ENCODE results near the gene TACC2.
A peak's percentile ranks its signal among the peaks of the same experiment; 100 is the strongest.

Gene TACC2

DNA sequence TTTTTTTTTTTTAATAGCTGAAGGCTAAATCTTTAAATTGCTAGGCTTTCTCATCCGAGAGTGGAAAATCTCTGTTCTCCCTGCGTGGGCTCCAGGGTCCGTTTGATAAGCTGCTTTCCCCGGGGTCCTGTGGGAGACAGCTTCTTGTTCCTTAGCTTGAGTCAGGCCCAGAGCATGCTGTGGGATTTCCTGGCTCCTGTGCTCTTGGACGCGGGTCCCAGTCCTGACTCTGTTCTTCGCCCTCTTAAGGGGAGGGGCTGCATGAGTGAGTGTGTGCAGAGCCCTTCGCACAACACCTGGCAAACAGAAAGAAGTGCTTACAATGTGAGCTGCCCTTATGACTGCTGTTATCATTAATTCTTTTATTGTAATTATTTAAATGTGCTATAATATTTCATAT lies 133.5 kb downstream of the TACC2 start:
- H3K4me3 ChIP-seq (ENCODE audit: low read length) = no peak overlapping the region
- TF ChIP-seq, protein P1, sequence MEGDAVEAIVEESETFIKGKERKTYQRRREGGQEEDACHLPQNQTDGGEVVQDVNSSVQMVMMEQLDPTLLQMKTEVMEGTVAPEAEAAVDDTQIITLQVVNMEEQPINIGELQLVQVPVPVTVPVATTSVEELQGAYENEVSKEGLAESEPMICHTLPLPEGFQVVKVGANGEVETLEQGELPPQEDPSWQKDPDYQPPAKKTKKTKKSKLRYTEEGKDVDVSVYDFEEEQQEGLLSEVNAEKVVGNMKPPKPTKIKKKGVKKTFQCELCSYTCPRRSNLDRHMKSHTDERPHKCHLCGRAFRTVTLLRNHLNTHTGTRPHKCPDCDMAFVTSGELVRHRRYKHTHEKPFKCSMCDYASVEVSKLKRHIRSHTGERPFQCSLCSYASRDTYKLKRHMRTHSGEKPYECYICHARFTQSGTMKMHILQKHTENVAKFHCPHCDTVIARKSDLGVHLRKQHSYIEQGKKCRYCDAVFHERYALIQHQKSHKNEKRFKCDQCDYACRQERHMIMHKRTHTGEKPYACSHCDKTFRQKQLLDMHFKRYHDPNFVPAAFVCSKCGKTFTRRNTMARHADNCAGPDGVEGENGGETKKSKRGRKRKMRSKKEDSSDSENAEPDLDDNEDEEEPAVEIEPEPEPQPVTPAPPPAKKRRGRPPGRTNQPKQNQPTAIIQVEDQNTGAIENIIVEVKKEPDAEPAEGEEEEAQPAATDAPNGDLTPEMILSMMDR (conservative IDR thresholded peaks at IDR 0.05; ENCODE audit: low read length) = no peak
- DNase-seq (ENCODE audit: low read depth) = no peak

DNA sequence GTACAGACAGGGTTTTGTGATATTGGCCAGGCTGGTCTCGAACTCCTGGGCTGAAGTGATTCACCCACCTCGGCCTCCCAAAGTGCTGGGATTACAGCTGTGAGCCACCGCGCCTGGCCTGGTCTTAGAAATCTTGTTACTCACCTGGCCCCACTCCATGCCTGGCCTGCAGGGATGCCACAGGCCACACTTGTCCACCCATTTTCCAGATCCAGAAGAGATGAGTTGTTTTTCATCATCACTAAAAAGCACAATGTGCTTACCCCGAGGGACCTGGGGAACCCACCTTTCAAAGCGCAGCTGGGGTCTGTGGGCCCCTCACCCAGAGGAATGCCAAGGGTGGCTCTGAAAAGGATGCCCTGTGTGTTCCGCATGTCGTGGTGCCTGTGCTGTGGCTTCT lies 134.2 kb downstream of the TACC2 start:
- TF ChIP-seq, protein P1 (conservative IDR thresholded peaks at IDR 0.05; ENCODE audit: low read length) = no peak
- DNase-seq (ENCODE audit: low read depth) = no peak
- no peak overlapping the region for H3K4me3 ChIP-seq (ENCODE audit: low read length)

DNA sequence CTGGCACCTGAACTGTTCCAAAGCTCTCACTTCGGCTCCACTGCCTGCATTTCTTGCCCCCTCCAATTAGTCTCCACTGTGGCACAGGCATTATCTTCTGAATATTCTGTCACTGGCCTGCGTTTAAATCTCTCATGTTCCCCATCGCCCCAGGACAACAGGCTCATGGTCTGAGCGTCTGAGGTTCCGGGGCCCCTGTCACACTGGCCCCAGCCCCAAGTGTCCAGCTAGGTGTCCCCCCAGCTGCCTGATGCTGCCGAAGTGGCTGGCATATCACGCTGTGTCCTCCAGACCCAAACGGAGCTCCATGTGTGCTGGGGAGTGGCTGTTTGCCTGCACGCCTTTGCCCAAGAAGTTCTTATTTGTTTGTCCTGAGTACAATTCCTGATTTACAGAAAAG lies 135.4 kb downstream of the TACC2 start:
- TF ChIP-seq, protein P1 (conservative IDR thresholded peaks at IDR 0.05; ENCODE audit: low read length) = no peak
- no peak overlapping the region for H3K4me3 ChIP-seq (ENCODE audit: low read length)
- DNase-seq (ENCODE audit: low read depth) = no peak

DNA sequence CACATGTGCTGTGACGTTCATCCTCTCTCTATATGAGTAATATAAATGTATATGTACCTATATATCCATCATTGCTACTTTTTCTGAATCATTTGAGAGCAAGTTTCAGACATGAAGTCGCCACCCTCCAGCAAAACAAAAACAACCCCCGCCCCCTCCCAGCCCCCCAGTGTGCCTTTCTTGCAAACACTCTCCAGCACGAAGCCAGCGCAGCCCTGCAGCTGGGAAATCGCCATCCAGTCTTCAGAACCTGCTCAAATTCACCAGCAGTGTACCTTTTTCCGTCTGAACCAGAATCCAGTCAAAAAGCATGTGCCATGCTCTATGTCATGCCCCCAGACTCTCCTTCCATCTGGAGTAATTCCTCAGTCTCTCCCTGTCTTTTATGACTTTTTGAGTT lies 135.8 kb downstream of the TACC2 start:
- DNase-seq (ENCODE audit: low read depth) = no peak
- TF ChIP-seq, protein P1 (conservative IDR thresholded peaks at IDR 0.05; ENCODE audit: low read length) = no peak
- H3K4me3 ChIP-seq (ENCODE audit: low read length) = no peak overlapping the region

DNA sequence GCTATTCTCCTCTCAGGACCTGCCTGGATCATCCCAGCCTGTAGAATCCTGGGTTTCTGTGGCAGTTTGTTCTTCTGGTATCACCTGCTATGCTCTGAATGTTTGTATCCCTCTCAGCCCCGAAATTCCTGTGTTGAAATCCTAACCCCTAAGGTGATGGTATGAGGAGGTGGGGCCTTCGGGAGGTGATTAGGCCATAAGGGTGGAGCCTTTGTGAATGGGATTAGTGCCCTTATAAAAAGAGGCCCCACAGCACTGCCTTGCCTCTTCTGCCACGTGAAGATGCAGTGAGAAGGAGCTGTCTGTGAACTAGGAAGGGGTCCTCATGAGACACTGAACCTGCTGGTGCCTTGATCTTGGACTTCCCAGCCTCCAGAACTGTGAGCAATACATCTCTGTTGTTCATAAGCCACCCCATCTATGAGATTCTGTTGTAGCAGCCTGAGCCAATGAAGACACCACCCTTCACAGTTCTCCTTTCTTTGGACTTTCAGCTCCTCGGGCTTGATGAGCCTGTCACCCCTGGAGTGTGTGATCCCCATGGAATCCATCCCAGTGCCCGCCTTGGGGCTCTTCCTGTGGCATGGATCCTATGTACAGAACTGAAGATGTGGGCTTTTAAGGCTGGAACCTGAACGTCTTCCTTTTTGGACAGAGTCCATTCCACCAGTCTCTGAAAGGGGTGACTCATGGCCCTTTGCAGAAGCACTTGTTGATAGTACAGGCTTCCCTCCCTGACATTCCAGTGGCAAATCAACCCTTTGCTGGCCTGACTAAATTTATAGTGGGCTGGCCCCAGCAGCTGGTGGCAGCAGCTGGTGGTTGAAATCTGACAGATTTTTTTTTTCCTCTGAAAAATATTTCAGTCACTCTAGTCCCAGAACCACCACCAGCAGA lies 138.0 kb downstream of the TACC2 start:
- no peak overlapping the region for H3K4me3 ChIP-seq (ENCODE audit: low read length)
- peak; percentile 93 for DNase-seq (ENCODE audit: low read depth)

DNA sequence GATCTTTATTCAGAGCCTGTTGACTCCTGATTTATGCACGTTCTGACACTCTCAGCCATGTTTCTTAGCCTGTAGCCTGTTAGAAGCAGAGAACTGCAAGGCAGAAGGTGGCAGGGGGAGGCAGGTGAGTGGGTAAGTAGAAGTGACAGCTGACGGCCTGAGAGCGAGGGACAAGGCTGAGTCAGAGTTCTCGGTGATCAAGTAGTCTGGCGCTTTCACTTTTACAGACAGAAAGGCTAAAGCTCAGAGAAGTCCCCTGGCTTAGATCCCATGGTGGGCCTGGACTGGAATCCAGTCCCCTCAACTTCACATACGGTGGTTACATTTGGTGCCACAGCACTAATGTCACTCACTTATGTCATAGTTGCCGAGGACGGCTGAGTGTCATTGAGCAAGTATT lies 139.0 kb downstream of the TACC2 start:
- H3K4me3 ChIP-seq (ENCODE audit: low read length) = peak overlapping the region; percentile 40
- TF ChIP-seq, protein P1 (conservative IDR thresholded peaks at IDR 0.05; ENCODE audit: low read length) = no peak
- no peak for DNase-seq (ENCODE audit: low read depth)

More for the DNA sequence above, 138.0 kb downstream of the TACC2 start:
- TF ChIP-seq, protein P1 (conservative IDR thresholded peaks at IDR 0.05; ENCODE audit: low read length) = no peak

DNA sequence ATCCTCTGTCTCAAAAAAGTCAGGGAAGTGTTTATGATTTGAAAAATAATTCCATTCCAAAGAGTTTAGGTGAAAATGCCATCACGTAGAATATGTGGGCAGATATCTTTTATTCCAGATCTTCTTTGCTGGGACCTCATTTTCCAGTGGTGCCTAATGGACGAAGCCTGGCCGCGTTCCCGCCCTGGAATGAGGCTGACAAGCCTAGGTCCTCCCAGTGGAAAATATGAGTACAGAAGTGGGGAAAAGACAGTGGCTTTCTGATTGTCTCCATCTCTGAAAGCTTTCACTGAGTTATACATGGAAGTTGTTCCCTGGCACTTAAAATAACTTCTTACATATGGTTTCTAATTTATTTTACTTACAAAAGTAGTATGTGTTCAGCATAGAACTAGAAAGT lies 139.4 kb downstream of the TACC2 start:
- peak; percentile 59 for DNase-seq (ENCODE audit: low read depth)
- TF ChIP-seq, protein P1 (conservative IDR thresholded peaks at IDR 0.05; ENCODE audit: low read length) = peak; percentile 49
- peak overlapping the region; percentile 40 for H3K4me3 ChIP-seq (ENCODE audit: low read length)

Data from AG10803 (cell line).